Neural cell (in vitro differentiated cells): Measurements from ENCODE around the gene CMTM8. TPM values are rescaled to one million over a fixed set of nuclear protein-coding genes. Genes with fewer than 3 reads are reported as not detected.

ENCODE experiments used
- H2AFZ ChIP-seq: fragments of 200-600, 300-800 bp; sonication (generic), shearing (Covaris generic); 2 replicates; pipeline ENCODE4 v1.6.0; 2014; ENCODE audit warnings: low read depth, mild to moderate bottlenecking, antibody characterized with exemption, low read length, moderate library complexity
- H3F3A ChIP-seq: fragments of 200-600 bp; shearing (Covaris generic); 2 replicates; pipeline ENCODE4 v1.6.1; 2016; ENCODE audit warnings: mild to moderate bottlenecking, moderate library complexity, mixed read lengths, antibody characterized with exemption, low read length; ENCODE audit not compliant: insufficient read depth, poor library complexity, severe bottlenecking
- H3K27ac ChIP-seq: fragments of 200-600, 300-800 bp; sonication (generic), shearing (Covaris generic); 2 replicates; pipeline ENCODE4 v1.5.1; 2014; ENCODE audit warnings: mild to moderate bottlenecking, low read length, moderate library complexity
- H3K27me3 ChIP-seq: fragments of 300-800, 200-600 bp; sonication (generic), shearing (Covaris generic); 2 replicates; pipeline ENCODE4 v1.6.0; 2014; ENCODE audit warnings: mild to moderate bottlenecking, low read depth, low read length, moderate library complexity; ENCODE audit not compliant: insufficient read depth
- H3K36me3 ChIP-seq: fragments of 300-800, 200-600 bp; sonication (generic), shearing (Covaris generic); 2 replicates; pipeline ENCODE4 v1.5.1; 2014; ENCODE audit warnings: mild to moderate bottlenecking, antibody characterized with exemption, low read length, moderate library complexity; ENCODE audit not compliant: insufficient read depth
- H3K4me2 ChIP-seq: fragments of 300-800, 200-600 bp; sonication (generic), shearing (Covaris generic); 2 replicates; pipeline ENCODE4 v1.6.0; 2014; ENCODE audit warnings: mild to moderate bottlenecking, low read length
- H3K4me3 ChIP-seq: fragments of 300-800, 200-600 bp; sonication (generic), shearing (Covaris generic); 2 replicates; pipeline ENCODE4 v1.5.1; 2014; ENCODE audit warnings: mild to moderate bottlenecking, low read length, moderate library complexity
- H3K79me2 ChIP-seq: fragments of 200-600 bp; shearing (Covaris generic); replicated peaks from 2 replicates; pipeline ENCODE4 v1.6.0; 2014; ENCODE audit warnings: mild to moderate bottlenecking, low read length, moderate library complexity; ENCODE audit not compliant: insufficient read depth
- H3K9ac ChIP-seq: fragments of 300-800, 200-600 bp; sonication (generic), shearing (Covaris generic); 2 replicates; pipeline ENCODE4 v1.6.1; 2016; ENCODE audit warnings: mild to moderate bottlenecking, low read length, mixed read lengths
- H3K9me2 ChIP-seq: fragments of 200-600 bp; shearing (Covaris generic); 2 replicates; pipeline ENCODE4 v1.6.1; 2016; ENCODE audit warnings: mild to moderate bottlenecking, low read length, mixed read lengths; ENCODE audit not compliant: insufficient read depth
- H3K9me3 ChIP-seq: fragments of 200-600, 300-800 bp; sonication (generic), shearing (Covaris generic); 2 replicates; pipeline ENCODE4 v1.6.1; 2016; ENCODE audit warnings: mild to moderate bottlenecking, mixed run types, low read length, moderate library complexity, mixed read lengths
- H4K20me1 ChIP-seq: fragments of 200-600 bp; shearing (Covaris generic); 2 replicates; pipeline ENCODE4 v1.6.1; 2016; ENCODE audit warnings: mild to moderate bottlenecking, mixed run types; ENCODE audit not compliant: insufficient read depth
- CTCF ChIP-seq: fragments of 450-650 bp; IDR thresholded peaks from 2 replicates; pipeline ENCODE4 v1.5.1; 2014; ENCODE audit warnings: antibody characterized with exemption, mild to moderate bottlenecking, moderate library complexity; ENCODE audit not compliant: poor library complexity, severe bottlenecking
- EP300 ChIP-seq: fragments of 450-650 bp; conservative IDR thresholded peaks from 2 replicates; pipeline ENCODE4 v1.6.1; 2014; ENCODE audit warnings: antibody characterized with exemption, mild to moderate bottlenecking, moderate library complexity; ENCODE audit not compliant: poor library complexity, severe bottlenecking
- EZH2 ChIP-seq: fragments of 200-600, 300-800 bp; shearing (Covaris generic), sonication (generic); IDR thresholded peaks from 2 replicates; pipeline ENCODE4 v1.6.1; 2014; ENCODE audit warnings: antibody characterized with exemption, low read length, borderline replicate concordance, mild to moderate bottlenecking; ENCODE audit not compliant: insufficient read depth, poor library complexity, severe bottlenecking
- MXI1 ChIP-seq: fragments of 450-650 bp; conservative IDR thresholded peaks from 2 replicates; pipeline ENCODE4 v1.6.1; 2014; ENCODE audit warnings: antibody characterized with exemption, mild to moderate bottlenecking; ENCODE audit not compliant: poor library complexity, severe bottlenecking
- POLR2AphosphoS5 ChIP-seq: IDR thresholded peaks from 2 replicates; pipeline ENCODE4 v1.6.1; 2012
- RAD21 ChIP-seq: fragments of 450-650 bp; conservative IDR thresholded peaks from 2 replicates; pipeline ENCODE4 v1.6.1; 2014; ENCODE audit warnings: antibody characterized with exemption, mild to moderate bottlenecking, moderate library complexity
- REST ChIP-seq: IDR thresholded peaks from 2 replicates; pipeline ENCODE4 v1.6.1; 2012; ENCODE audit warnings: borderline replicate concordance
- SMC3 ChIP-seq: fragments of 450-650 bp; conservative IDR thresholded peaks from 2 replicates; pipeline ENCODE4 v1.6.1; 2014; ENCODE audit warnings: antibody characterized with exemption, mild to moderate bottlenecking, moderate library complexity; ENCODE audit not compliant: poor library complexity
- TAF1 ChIP-seq: IDR thresholded peaks from 2 replicates; pipeline ENCODE4 v1.6.1; 2012; ENCODE audit warnings: low read depth
- polyA plus RNA-seq: library from polyadenylated mRNA; depleted of rRNA; stranded (reverse); fragments of >200 nt; gene quantifications from 2 replicates; pipeline ENCODE4 v1.2.3, GENCODE V29; 2014

CMTM8 gene
- polyA plus RNA-seq, 1 donor from 2014 or later, result not detected

DNA sequence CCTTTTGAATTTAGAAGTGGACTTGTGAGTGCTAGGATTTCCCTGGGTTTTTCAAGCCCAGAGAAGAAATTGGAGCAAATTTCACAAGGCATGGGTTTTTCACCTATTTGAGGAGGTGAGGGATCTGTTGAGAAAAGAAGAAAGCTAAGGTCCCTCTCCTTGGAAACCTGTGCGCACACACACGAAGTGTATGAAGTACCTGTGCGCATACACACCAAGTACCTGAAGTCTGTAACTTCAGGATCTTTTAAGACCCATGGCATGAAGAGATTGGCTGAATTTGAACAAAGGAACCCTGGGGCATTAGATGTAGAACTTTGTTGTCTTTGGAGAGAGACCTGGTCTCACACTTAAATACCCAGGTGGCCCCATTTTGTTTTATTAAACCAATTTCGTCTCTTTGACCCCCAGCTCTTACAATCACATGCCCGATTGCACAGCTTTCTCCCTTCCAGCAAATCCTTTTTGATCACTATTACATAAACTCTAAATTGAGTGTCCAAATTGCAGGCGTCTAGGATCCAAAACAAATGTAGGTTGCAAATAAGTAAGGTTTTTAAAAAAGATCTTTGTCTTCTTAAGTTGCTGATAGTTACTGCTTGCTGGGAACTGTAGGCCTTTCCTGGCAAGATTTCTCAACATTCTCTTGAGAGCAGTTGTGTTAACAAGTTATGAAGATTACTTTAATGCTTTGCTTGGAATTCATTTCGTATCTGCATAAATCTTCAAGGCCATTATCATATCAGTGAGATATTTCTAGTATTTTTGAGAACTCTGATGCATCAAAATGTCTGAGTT, 64.3 kb downstream of the CMTM8 start:
- TF ChIP-seq POLR2AphosphoS5, result no peak
- TF ChIP-seq RAD21, result no peak
- no peak for TF ChIP-seq REST
- no peak for TF ChIP-seq CTCF
- TF ChIP-seq EZH2, result no peak
- no peak for TF ChIP-seq MXI1
- no peak for TF ChIP-seq TAF1
- TF ChIP-seq SMC3, result no peak
- TF ChIP-seq EP300, result no peak
- no peaks in the 10 kb centered on the region for H3K36me3 ChIP-seq
- no peak overlapping the region for H3K4me3 ChIP-seq
- no peak overlapping the region for H2AFZ ChIP-seq
- no peaks in the 10 kb centered on the region for H3K9me2 ChIP-seq
- H3K9ac ChIP-seq, result no peak overlapping the region
- no peak overlapping the region for H3K4me2 ChIP-seq
- H3K27me3 ChIP-seq, result no peaks in the 10 kb centered on the region
- H3F3A ChIP-seq, result no peaks in the 10 kb centered on the region
- H4K20me1 ChIP-seq, result no peaks in the 10 kb centered on the region
- H3K79me2 ChIP-seq, result no peaks in the 10 kb centered on the region
- H3K27ac ChIP-seq, result no peak overlapping the region
- no peaks in the 10 kb centered on the region for H3K9me3 ChIP-seq

- H3K9ac ChIP-seq, result no peak overlapping the region
- no peak overlapping the region for H3K4me3 ChIP-seq
- no peak overlapping the region for H2AFZ ChIP-seq
- H3K79me2 ChIP-seq, result no peaks in the 10 kb centered on the region
- no peaks in the 10 kb centered on the region for H4K20me1 ChIP-seq
- no peak overlapping the region for H3K27ac ChIP-seq
- H3K27me3 ChIP-seq, result no peaks in the 10 kb centered on the region
- H3F3A ChIP-seq, result no peaks in the 10 kb centered on the region
- no peaks in the 10 kb centered on the region for H3K36me3 ChIP-seq
- TF ChIP-seq EP300 (no peak), RAD21 (no peak)
- H3K9me3 ChIP-seq, result no peaks in the 10 kb centered on the region
- no peak overlapping the region for H3K4me2 ChIP-seq
- H3K9me2 ChIP-seq, result no peaks in the 10 kb centered on the region
Measured at GRCh38 chr3:32303399-32303747, 64.9 kb downstream of the CMTM8 start.
